Measurements from ENCODE around the gene RAD51C. TPM values are rescaled to one million over a fixed set of nuclear protein-coding genes. Genes with fewer than 3 reads are reported as not detected.

Gene RAD51C
- polyA plus RNA-seq, 1 donor (not counting 4 experiments of a cell fraction or from before 2014, with no cell fraction given) = 41.8 TPM

- no peak for FAIRE-seq
Observed at GRCh38 chr17:58722274-58722673, 29.9 kb downstream of the RAD51C start.

GRCh38 chr17:58722696-58723095 is 30.3 kb downstream of the RAD51C start:
- Histone ChIP-seq H3K27me3 (ENCODE audit: control insufficient read depth, extremely low read depth, insufficient read depth, low read length) (no peaks in the 10 kb centered on the region), H3K4me3 (ENCODE audit: control insufficient read depth in 2 of 3, extremely low read depth in 1 of 3, insufficient read depth in 2 of 3, low read depth in 1 of 3, low read length in 3 of 3) (no peak overlapping the region), H3K9me1 (ENCODE audit: control insufficient read depth, extremely low read depth, insufficient read depth, low read length) (no peaks in the 10 kb centered on the region), H2AFZ (ENCODE audit: control insufficient read depth, low read length) (no peak overlapping the region), H3K27ac (ENCODE audit: control insufficient read depth, insufficient read depth, low read length) (no peak overlapping the region), H3K36me3 (ENCODE audit: control insufficient read depth in 2 of 2, extremely low read depth in 1 of 2, insufficient read depth in 2 of 2, low read length in 2 of 2) (peaks cover 0 to 3% of the 10 kb centered on the region in 2 experiments), H4K20me1 (ENCODE audit: control insufficient read depth, extremely low read depth, insufficient read depth, low read length) (no peaks in the 10 kb centered on the region), H3K4me2 (ENCODE audit: control insufficient read depth, extremely low read depth, insufficient read depth, low read depth, low read length) (no peak overlapping the region), H3K4me1 (ENCODE audit: control insufficient read depth, extremely low read depth, insufficient read depth, low read length) (no peaks in the 10 kb centered on the region), H3K9me3 (ENCODE audit: control insufficient read depth, low read depth, low read length) (no peaks in the 10 kb centered on the region), H3K79me2 (ENCODE audit: control insufficient read depth, insufficient read depth, low read length) (no peaks in the 10 kb centered on the region), H3K9ac (ENCODE audit: control insufficient read depth, extremely low read depth, insufficient read depth, low read length) (no peak overlapping the region)
- FAIRE-seq (no peak), DNase-seq (ENCODE audit: low read depth, low spot score) (no peak)
- dilution Hi-C loops (cut with MboI; ENCODE audit: extremely low pct_ligation_motif_present, low sequenced_read_pairs) = no loop called here
- TF ChIP-seq CTCF (optimal IDR thresholded peaks at IDR 0.05 in 1 of 3, IDR thresholded peaks at IDR 0.05 in 1 of 3, conservative IDR thresholded peaks at IDR 0.05 in 1 of 3; ENCODE audit: extremely low read depth in 1 of 3, insufficient read depth in 2 of 3, low read length in 3 of 3) = no peak
- no peak for TF ChIP-seq EZH2 (IDR thresholded peaks at IDR 0.05; ENCODE audit: low read length)

More at GRCh38 chr17:58722274-58722673, 29.9 kb downstream of the RAD51C start:
- Histone ChIP-seq H3K79me2 (ENCODE audit: control insufficient read depth, insufficient read depth, low read length) (no peaks in the 10 kb centered on the region), H3K9me3 (ENCODE audit: control insufficient read depth, low read depth, low read length) (no peaks in the 10 kb centered on the region), H3K4me1 (ENCODE audit: control insufficient read depth, extremely low read depth, insufficient read depth, low read length) (no peaks in the 10 kb centered on the region), H4K20me1 (ENCODE audit: control insufficient read depth, extremely low read depth, insufficient read depth, low read length) (no peaks in the 10 kb centered on the region), H3K9me1 (ENCODE audit: control insufficient read depth, extremely low read depth, insufficient read depth, low read length) (no peaks in the 10 kb centered on the region), H3K27me3 (ENCODE audit: control insufficient read depth, extremely low read depth, insufficient read depth, low read length) (no peaks in the 10 kb centered on the region), H3K4me3 (ENCODE audit: control insufficient read depth in 2 of 3, extremely low read depth in 1 of 3, insufficient read depth in 2 of 3, low read depth in 1 of 3, low read length in 3 of 3) (no peak overlapping the region), H3K4me2 (ENCODE audit: control insufficient read depth, extremely low read depth, insufficient read depth, low read depth, low read length) (no peak overlapping the region), H3K36me3 (ENCODE audit: control insufficient read depth in 2 of 2, extremely low read depth in 1 of 2, insufficient read depth in 2 of 2, low read length in 2 of 2) (peaks cover 0 to 3% of the 10 kb centered on the region in 2 experiments), H3K27ac (ENCODE audit: control insufficient read depth, insufficient read depth, low read length) (no peak overlapping the region), H2AFZ (ENCODE audit: control insufficient read depth, low read length) (no peak overlapping the region), H3K9ac (ENCODE audit: control insufficient read depth, extremely low read depth, insufficient read depth, low read length) (no peak overlapping the region)
- TF ChIP-seq CTCF (optimal IDR thresholded peaks at IDR 0.05 in 1 of 3, IDR thresholded peaks at IDR 0.05 in 1 of 3, conservative IDR thresholded peaks at IDR 0.05 in 1 of 3; ENCODE audit: extremely low read depth in 1 of 3, insufficient read depth in 2 of 3, low read length in 3 of 3) = no peak
- TF ChIP-seq EZH2 (IDR thresholded peaks at IDR 0.05; ENCODE audit: low read length) = no peak
- dilution Hi-C loops (cut with MboI; ENCODE audit: extremely low pct_ligation_motif_present, low sequenced_read_pairs) = no loop called here
- no peak for DNase-seq (ENCODE audit: low read depth, low spot score)
